ENCODE measurements around the gene FAM89A.
"Not testable (repeated sequence)": the region's sequence is repeated elsewhere in the genome, so short reads cannot be mapped to it uniquely, and the experiment has no call there.

The FAM89A gene

GRCh38 chr1:231055271-231055670 lies 15.2 kb upstream of the FAM89A start:
- no peak for DNase-seq (ENCODE audit: low spot score)

DNA sequence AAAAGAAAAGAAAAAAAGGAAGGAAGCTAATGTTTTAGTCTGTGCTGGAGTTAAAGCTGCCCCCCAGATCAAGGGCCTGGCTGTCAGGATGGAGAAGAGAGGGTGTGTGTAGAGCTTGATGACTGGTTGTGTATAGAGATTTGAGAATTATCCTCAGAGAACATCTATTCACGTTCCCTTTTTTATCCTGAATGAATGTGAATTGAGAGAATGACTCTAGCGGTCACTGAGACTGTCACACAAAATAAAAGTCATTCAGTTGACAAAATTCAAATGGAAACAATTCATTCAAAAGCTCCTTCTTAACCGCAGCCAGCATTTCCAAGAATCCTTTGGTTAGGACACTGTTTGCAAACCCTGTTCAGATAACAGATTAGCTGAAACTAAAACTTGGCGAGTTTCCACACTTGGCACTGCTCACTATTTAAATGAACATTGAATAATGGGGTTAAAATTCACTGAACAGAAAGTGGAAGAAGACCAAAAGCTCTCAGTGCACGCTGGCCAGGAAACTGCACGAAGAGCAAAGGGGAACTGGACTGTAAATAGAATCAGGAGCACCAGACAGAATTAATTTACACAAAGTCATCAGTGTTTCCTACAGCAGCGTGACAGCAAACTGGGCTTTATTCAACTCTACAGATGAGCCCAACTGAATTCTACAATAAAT lies 13.6 kb upstream of the FAM89A start:
- DNase-seq (ENCODE audit: low spot score), result no peak

DNA sequence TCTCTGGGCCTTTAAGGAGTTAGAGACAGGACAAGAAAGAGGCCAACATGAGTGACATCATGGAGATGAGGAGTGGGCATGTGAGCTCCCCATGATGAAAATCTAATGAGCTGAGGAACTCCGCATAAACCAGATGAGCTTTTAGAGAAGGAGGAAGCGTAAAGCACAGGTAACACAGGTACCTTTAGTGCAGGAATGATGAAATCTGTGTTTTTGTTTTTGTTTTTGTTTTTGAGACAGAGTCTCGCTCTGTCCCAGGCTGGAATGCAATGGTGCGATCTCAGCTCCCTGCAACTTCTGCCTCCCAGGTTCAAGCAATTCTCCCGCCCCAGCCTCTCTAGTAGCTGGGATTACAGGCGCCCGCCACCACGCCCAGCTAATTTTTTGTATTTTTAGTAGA lies 12.7 kb upstream of the FAM89A start:
- DNase-seq (ENCODE audit: low spot score), result no peak

DNA sequence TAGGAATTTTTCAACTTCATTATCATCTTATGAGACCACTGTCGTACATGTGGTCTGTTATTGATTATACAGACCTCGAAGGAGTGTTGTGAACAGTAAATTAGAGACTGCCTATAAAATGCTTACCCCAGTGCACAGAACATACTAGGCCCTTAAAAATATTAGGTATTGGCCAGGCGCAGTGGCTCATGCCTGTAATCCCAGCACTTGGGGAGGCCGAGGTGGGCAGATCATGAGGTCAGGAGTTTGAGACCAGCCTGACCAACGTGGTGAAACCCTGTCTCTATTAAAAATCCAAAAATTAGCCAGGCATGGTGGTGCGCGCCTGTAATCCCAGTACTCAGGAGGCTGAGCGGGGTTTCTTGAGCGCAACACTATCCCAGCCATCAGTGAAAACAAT lies 10.9 kb upstream of the FAM89A start:
- not testable (repeated sequence) for DNase-seq (ENCODE audit: low spot score)

- DNase-seq (ENCODE audit: low spot score), result no peak
These were observed 10.3 kb upstream of the FAM89A start for GRCh38 chr1:231050395-231050794.

- DNase-seq (ENCODE audit: low spot score), result no peak
These were observed 9.3 kb upstream of the FAM89A start for GRCh38 chr1:231049121-231049979.

- DNase-seq (ENCODE audit: low spot score), result not testable (repeated sequence)
These were observed 8.4 kb upstream of the FAM89A start for GRCh38 chr1:231048419-231048818.

DNA sequence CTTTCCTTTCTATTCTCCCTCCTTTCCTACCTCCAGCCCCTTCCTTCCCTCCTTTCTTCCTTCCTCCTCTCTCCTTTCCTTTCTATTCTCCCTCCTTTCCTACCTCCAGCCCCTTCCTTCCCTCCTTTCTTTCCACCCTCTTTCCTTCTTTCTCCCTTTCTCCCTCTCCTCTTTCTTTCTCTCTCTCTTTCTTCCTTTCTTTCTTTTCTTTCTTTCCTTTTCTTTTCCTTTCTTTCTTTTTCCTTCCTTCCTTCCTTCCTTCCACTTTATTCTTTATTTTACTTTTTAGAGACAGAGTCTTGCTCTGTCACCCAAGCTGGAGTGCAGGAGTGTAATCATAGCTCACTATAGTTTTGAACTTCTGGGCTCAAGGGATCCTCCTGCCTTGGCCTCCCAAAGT lies 7.5 kb upstream of the FAM89A start:
- not testable (repeated sequence) for DNase-seq (ENCODE audit: low spot score)

- no peak for DNase-seq (ENCODE audit: low spot score)
These were observed 6.8 kb upstream of the FAM89A start for GRCh38 chr1:231046730-231047395.

- DNase-seq (ENCODE audit: low spot score), result not testable (repeated sequence)
These were observed 6.1 kb upstream of the FAM89A start for GRCh38 chr1:231045921-231046729.

DNA sequence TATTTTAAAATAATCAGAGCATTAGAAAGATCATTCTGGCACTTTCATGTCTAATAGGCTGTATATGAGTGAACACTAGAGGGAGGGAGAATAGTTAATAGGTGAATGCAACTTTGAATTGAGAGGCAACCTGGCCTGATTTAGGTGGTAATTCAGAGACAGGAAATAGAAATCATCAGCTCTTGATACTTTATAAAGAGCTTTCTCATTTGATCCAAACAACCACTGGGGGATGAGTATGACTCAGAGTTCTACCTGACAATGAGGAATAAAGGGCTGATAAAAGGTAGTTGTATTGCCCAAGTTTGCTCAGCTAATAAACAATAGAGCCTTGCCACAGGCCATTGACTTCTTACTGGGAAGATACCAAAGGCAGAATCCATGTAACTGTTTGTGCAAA lies 5.2 kb upstream of the FAM89A start:
- DNase-seq (ENCODE audit: low spot score), result no peak

- DNase-seq (ENCODE audit: low spot score), result no peak
These were observed 4.5 kb upstream of the FAM89A start for GRCh38 chr1:231044588-231044987.

GRCh38 chr1:231041719-231042261 lies 1.7 kb upstream of the FAM89A start:
- DNase-seq (ENCODE audit: low spot score), result no peak

GRCh38 chr1:231040800-231041718 lies 1.0 kb upstream of the FAM89A start:
- no peak for DNase-seq (ENCODE audit: low spot score)

GRCh38 chr1:231039161-231040018 lies 664 bp downstream of the FAM89A start:
- DNase-seq (ENCODE audit: low spot score), result peak; percentile 14

- no peak for DNase-seq (ENCODE audit: low spot score)
These were observed 2.2 kb downstream of the FAM89A start for GRCh38 chr1:231037585-231038517.

- DNase-seq (ENCODE audit: low spot score), result no peak
These were observed 3.6 kb downstream of the FAM89A start for GRCh38 chr1:231036416-231036815.

DNA sequence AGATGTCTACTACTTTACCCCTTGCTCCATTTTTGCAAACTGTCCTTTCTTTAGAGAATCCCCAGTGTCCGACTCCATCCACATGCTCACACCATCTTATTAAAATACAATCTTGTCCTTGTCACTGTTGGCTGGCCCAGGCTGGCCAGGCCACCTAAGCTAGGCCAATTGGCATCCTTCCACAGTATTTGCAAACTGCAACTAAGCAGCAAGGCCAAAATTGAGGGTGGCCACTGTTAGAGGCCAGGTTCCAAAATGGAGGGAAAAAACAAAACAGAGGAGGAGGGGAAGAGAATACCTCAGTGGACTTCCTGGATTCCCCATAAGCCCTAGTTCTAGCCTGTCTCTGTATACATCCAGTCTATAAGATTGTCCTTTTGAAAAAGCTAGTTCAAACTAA lies 4.3 kb downstream of the FAM89A start:
- no peak for DNase-seq (ENCODE audit: low spot score)

DNA sequence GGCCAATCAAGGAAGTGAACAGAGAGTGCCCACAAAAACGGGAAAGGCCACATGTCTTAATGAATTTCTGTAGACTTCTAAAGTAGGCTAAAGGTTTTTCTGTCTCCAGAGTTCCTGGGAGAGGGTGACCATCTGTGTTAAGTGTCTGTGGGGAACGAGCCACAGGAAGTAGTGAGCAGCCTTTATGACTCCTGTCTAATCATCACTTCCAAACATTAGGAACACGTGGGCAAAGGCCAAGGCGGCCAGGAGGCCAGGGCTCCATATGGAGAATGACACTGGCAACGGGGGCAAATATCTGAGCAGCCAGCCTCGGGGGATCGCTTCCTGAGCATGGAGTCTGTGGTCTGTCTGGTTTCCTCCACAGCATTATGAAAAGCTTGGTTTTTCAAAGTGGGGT lies 7.1 kb downstream of the FAM89A start:
- DNase-seq (ENCODE audit: low spot score), result no peak
